ENCODE data around the gene TRMT2B. TPM values are rescaled to one million over a fixed set of nuclear protein-coding genes. Genes with fewer than 3 reads are reported as not detected.
A peak's percentile ranks its signal among the peaks of the same experiment; 100 is the strongest.

Gene TRMT2B, protein sequence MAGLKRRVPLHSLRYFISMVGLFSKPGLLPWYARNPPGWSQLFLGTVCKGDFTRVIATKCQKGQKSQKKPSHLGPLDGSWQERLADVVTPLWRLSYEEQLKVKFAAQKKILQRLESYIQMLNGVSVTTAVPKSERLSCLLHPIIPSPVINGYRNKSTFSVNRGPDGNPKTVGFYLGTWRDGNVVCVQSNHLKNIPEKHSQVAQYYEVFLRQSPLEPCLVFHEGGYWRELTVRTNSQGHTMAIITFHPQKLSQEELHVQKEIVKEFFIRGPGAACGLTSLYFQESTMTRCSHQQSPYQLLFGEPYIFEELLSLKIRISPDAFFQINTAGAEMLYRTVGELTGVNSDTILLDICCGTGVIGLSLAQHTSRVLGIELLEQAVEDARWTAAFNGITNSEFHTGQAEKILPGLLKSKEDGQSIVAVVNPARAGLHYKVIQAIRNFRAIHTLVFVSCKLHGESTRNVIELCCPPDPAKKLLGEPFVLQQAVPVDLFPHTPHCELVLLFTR
- 10 to 100 TPM; 14.9 to 25.4 (median 21.7) TPM for total RNA-seq

DNA sequence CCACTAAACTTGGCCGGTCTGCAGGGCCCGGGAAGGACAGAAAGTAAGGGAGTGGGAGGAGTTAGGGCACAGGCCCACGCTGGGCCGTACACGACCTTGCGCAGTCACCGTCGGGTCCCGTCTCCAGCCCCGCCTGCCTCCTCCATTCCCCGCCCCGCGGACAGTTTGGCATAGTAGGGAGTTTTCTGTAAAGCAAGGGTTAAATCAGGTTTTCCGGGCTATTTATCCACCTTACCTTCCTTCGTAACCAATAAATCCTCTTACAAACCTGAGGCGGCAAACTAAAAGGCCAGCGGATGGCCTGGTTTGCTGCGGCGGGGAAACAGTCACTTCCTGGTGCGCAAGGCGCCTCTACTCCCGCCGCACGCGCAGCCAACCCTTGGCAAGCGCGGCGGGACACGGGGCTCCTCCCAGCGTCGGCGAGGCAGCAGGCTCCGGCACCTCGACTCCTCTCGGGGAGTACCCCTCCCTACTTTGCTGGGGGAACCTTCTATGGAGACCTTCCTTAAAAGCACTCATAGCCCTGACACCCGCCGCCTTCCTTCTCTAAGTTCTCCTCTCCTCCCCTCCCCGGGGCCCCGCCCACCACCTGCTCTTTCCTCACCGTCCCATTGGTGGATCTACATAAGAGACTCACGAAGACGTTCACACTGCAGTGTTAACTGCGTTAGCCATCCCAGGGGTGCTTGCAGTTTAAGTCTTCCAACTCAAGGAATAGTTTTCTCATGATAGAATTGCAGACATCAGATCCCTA lies at the start of gene TRMT2B:
TSS of gene TRMT2B (minus strand) at position 563 of the 754 bp plus-strand sequence. CDS start 9,822 bp downstream, outside the sequence.
- peak; percentile 87 for DNase-seq
- Histone ChIP-seq H3K27ac (peak within 1 kb of the TSS; percentile 85 to 94 (median 92)), H3K4me1 (peaks cover 0 to 3% (median 0%) of the 10 kb centered on the region in 4 donors), H3K36me3 (no peaks in the 10 kb centered on the region), H3K27me3 (no peaks in the 10 kb centered on the region), H3K4me3 (peak within 1 kb of the TSS; percentile 52 to 63 (median 56)), H3K9me3 (no peaks in the 10 kb centered on the region)
- in situ Hi-C loops (cut with MboI; ENCODE audit: low pct_ligation_motif_present in 1 of 4, low pct_unique_long_range_greater_than_20kb in 1 of 4, low sequenced_read_pairs in 3 of 4) = no loop called here
- TF ChIP-seq, protein P1, sequence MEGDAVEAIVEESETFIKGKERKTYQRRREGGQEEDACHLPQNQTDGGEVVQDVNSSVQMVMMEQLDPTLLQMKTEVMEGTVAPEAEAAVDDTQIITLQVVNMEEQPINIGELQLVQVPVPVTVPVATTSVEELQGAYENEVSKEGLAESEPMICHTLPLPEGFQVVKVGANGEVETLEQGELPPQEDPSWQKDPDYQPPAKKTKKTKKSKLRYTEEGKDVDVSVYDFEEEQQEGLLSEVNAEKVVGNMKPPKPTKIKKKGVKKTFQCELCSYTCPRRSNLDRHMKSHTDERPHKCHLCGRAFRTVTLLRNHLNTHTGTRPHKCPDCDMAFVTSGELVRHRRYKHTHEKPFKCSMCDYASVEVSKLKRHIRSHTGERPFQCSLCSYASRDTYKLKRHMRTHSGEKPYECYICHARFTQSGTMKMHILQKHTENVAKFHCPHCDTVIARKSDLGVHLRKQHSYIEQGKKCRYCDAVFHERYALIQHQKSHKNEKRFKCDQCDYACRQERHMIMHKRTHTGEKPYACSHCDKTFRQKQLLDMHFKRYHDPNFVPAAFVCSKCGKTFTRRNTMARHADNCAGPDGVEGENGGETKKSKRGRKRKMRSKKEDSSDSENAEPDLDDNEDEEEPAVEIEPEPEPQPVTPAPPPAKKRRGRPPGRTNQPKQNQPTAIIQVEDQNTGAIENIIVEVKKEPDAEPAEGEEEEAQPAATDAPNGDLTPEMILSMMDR (IDR thresholded peaks at IDR 0.05) = no peak
- TF ChIP-seq POLR2A (IDR thresholded peaks at IDR 0.05) (peak; percentile 64), EP300 (IDR thresholded peaks at IDR 0.05; ENCODE audit: low read depth) (no peak), POLR2AphosphoS5 (IDR thresholded peaks at IDR 0.05) (peak in 2 of 3 donors; percentile 41 to 47)
- intact Hi-C loops (cut with DNase I; ENCODE audit: low total_unique reads) = no loop called here
- WGBS, 2 donors (ENCODE audit: low coverage in 1 of 2) = 36% methylated on average over 43 of the region's 43 CpGs; no CpG with 5 or more reads in 1 of the 2 donors

DNA sequence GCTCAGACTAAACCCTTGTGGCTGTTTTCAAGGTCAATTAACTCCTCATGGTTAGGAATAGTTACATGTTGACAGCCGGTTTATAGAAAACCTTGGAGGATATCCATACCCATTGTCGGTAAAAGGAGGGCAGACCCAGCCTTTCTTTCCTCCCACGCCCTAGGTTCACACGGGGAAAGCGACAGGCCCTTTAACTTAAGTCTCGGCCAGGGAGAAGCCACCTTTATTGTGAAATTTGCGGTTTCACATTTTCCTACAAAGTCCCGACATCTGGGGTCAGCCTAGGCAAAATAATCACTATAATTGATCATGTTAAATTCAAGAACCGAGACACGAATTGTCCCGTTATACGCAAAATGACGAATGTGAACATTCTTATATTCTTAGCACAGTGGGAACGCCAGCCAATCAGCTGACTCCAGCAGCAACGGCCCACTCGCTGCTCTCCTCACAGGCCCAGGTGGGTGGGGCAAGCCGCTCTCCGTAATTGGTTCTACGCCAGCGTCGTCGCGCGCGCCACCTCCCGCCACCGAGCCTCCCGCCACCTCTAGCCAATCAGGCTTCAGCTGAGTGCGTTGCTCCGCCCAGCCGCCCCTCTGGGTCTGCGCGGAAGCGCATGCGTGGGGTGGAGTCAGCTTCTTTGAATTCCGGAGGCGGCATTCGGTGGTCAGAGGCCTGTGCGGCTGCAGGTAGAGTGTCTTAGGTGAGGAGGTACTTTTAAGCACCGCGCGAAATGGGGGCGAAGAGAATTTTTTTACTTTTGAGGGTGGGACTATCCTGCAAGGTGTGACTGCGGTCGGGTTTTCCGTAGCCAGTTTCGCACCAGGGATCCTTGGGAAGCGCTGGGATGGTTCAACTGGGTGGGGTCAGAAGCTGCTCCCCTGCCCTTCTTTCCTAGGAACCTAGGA lies 45.9 kb upstream of the TRMT2B start, which contains the start of gene CENPI:
TSS of gene CENPI (plus strand) at position 659 of the 908 bp plus-strand sequence. CDS start 2,867 bp downstream, outside the sequence.
- TF ChIP-seq POLR2AphosphoS5 (IDR thresholded peaks at IDR 0.05) (peak; percentile 23 to 47 (median 25)), EP300 (IDR thresholded peaks at IDR 0.05; ENCODE audit: low read depth) (no peak), POLR2A (IDR thresholded peaks at IDR 0.05) (peak; percentile 25)

DNA sequence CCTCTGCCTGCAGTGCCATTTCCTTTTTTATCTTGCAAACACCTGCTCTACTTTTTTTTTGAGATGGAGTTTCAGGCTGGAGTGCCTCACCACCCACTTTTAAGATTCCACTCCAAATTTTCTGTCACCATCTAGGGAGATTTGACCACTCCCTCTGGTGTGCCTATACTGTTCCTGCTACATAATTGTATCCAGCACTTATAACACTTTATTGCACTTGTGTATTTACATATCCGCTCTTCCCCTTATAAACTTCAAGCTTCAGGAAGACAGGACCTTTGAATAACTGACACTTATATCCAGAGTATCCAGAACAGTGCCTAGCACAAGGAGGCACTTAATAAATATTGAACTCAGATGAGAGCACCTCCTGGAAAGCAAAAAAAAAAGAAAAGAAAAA lies 39.9 kb upstream of the TRMT2B start:
- Histone ChIP-seq H3K4me1 (no peaks in the 10 kb centered on the region), H3K9me3 (no peaks in the 10 kb centered on the region), H3K4me3 (no peak overlapping the region), H3K27ac (no peak overlapping the region), H3K36me3 (no peaks in the 10 kb centered on the region), H3K27me3 (no peaks in the 10 kb centered on the region)
- intact Hi-C loops (cut with DNase I; ENCODE audit: low total_unique reads) = no loop called here
- no peak for DNase-seq
- in situ Hi-C loops (cut with MboI; ENCODE audit: low pct_ligation_motif_present in 1 of 4, low pct_unique_long_range_greater_than_20kb in 1 of 4, low sequenced_read_pairs in 3 of 4) = no loop called here
- WGBS, 2 donors (ENCODE audit: low coverage in 1 of 2) = 63 to 83% methylated on average over 1 of the region's 1 CpG
- no peak for TF ChIP-seq POLR2AphosphoS5 (IDR thresholded peaks at IDR 0.05)
- TF ChIP-seq POLR2A (IDR thresholded peaks at IDR 0.05) = no peak
- TF ChIP-seq, protein P1 (IDR thresholded peaks at IDR 0.05) = no peak
- no peak for TF ChIP-seq EP300 (IDR thresholded peaks at IDR 0.05; ENCODE audit: low read depth)

More for the DNA sequence above, 45.9 kb upstream of the TRMT2B start, which contains the start of gene CENPI:
- Histone ChIP-seq H3K4me1 (peaks cover 0 to 4% (median 0%) of the 10 kb centered on the region in 4 donors), H3K27ac (peak within 1 kb of the TSS; percentile 70 to 84 (median 79)), H3K4me3 (peak within 1 kb of the TSS in 3 of 4 donors; percentile 34 to 55 (median 40)), H3K9me3 (no peaks in the 10 kb centered on the region), H3K27me3 (no peaks in the 10 kb centered on the region), H3K36me3 (no peaks in the 10 kb centered on the region)
- WGBS, 2 donors (ENCODE audit: low coverage in 1 of 2) = 49% methylated on average over 48 of the region's 48 CpGs; no CpG with 5 or more reads in 1 of the 2 donors
- peak; percentile 95 for DNase-seq
- in situ Hi-C loops (cut with MboI; ENCODE audit: low pct_ligation_motif_present in 1 of 4, low pct_unique_long_range_greater_than_20kb in 1 of 4, low sequenced_read_pairs in 3 of 4) = no loop called here
- intact Hi-C loops (cut with DNase I; ENCODE audit: low total_unique reads) = no loop called here

DNA sequence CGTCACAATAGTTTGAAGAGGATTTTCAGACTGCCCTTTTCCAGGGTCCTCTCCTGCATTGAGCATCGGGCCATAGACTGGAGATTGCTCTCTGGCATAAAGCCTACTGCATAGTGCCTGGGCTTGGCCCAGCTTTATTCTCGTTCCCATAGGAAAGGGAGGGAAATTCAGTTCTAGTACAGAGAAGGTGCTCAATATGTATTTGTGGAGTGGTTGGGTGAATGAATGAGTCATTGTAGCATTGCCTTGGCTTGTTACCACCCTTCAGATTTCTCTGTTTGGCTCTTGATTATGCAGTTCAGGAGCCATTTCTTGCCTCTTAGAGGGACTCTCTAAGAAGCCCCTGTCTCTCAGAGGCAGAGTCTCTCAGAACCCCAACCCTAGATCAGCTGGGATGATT lies 29.3 kb upstream of the TRMT2B start:
- WGBS, 2 donors (ENCODE audit: low coverage in 1 of 2) = 62% methylated on average over 3 of the region's 3 CpGs; no CpG with 5 or more reads in 1 of the 2 donors

More for the DNA sequence above, 29.3 kb upstream of the TRMT2B start:
- no peak overlapping the region for H3K27ac ChIP-seq
- no peak for DNase-seq
- no peaks in the 10 kb centered on the region for H3K27me3 ChIP-seq
- intact Hi-C loops (cut with DNase I; ENCODE audit: low total_unique reads) = loop anchor here (5.0 kb wide), 1 partner anchor 536 kb away; the partner anchor contains the start of gene ARMCX6
- no peaks in the 10 kb centered on the region for H3K36me3 ChIP-seq
- in situ Hi-C loops (cut with MboI; ENCODE audit: low pct_ligation_motif_present in 1 of 4, low pct_unique_long_range_greater_than_20kb in 1 of 4, low sequenced_read_pairs in 3 of 4) = no loop called here
- TF ChIP-seq, protein P1 (IDR thresholded peaks at IDR 0.05) = no peak
- no peak for TF ChIP-seq POLR2A (IDR thresholded peaks at IDR 0.05)
- no peak for TF ChIP-seq POLR2AphosphoS5 (IDR thresholded peaks at IDR 0.05)
- TF ChIP-seq EP300 (IDR thresholded peaks at IDR 0.05; ENCODE audit: low read depth) = no peak
- H3K4me1 ChIP-seq = no peaks in the 10 kb centered on the region
- H3K9me3 ChIP-seq = no peaks in the 10 kb centered on the region
- no peak overlapping the region for H3K4me3 ChIP-seq
